ENCODE data around the gene CLUH. TPM values are rescaled to one million over a fixed set of nuclear protein-coding genes. Genes with fewer than 3 reads are reported as not detected.

The CLUH gene
- total RNA-seq, 1 experiment from 2014 or later, result 80.4 TPM

GRCh38 chr17:2687074-2687418 lies 24.5 kb downstream of the CLUH start:
- intact Hi-C loops (cut with micrococcal nuclease), result no loop called here
- peaks cover 90% of the 10 kb centered on the region for H3K36me3 Mint-ChIP-seq (ENCODE audit: insufficient read depth, unreplicated experiment)
- BruUV-seq (replicated peaks), result no TSS peak
- H3K4me1 Mint-ChIP-seq (ENCODE audit: insufficient read depth, unreplicated experiment), result no peaks in the 10 kb centered on the region
- DNase-seq (ENCODE audit: unreplicated experiment), result no peak
- no peaks in the 10 kb centered on the region for H3K9me3 Mint-ChIP-seq (ENCODE audit: unreplicated experiment)
- ChIA-PET CTCF (interaction anchor here (0.8 to 3.4 kb wide), 2 partner anchors 12 to 304 kb away, joined by 3 to 29 read pairs; no protein-coding TSS in a partner anchor), POLR2A (interaction anchor here (0.7 to 1.9 kb wide), 9 partner anchors 9 to 264 kb away, joined by 3 to 10 read pairs (median 3); partner anchors contain the start of gene METTL16)
- no peak overlapping the region for H3K27ac Mint-ChIP-seq (ENCODE audit: low read depth, unreplicated experiment)
- H3K4me3 Mint-ChIP-seq (ENCODE audit: unreplicated experiment), result no peak overlapping the region
- TF ChIP-seq, protein P1, sequence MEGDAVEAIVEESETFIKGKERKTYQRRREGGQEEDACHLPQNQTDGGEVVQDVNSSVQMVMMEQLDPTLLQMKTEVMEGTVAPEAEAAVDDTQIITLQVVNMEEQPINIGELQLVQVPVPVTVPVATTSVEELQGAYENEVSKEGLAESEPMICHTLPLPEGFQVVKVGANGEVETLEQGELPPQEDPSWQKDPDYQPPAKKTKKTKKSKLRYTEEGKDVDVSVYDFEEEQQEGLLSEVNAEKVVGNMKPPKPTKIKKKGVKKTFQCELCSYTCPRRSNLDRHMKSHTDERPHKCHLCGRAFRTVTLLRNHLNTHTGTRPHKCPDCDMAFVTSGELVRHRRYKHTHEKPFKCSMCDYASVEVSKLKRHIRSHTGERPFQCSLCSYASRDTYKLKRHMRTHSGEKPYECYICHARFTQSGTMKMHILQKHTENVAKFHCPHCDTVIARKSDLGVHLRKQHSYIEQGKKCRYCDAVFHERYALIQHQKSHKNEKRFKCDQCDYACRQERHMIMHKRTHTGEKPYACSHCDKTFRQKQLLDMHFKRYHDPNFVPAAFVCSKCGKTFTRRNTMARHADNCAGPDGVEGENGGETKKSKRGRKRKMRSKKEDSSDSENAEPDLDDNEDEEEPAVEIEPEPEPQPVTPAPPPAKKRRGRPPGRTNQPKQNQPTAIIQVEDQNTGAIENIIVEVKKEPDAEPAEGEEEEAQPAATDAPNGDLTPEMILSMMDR (IDR thresholded peaks at IDR 0.05; ENCODE audit: unreplicated experiment), result no peak
- no peaks in the 10 kb centered on the region for H3K27me3 Mint-ChIP-seq (ENCODE audit: insufficient read depth, unreplicated experiment)

- TF ChIP-seq, protein P1 (IDR thresholded peaks at IDR 0.05; ENCODE audit: unreplicated experiment), result no peak
These were observed 25.9 kb downstream of the CLUH start for GRCh38 chr17:2685696-2686095.

GRCh38 chr17:2684549-2684948 lies 27.0 kb downstream of the CLUH start:
- H3K27ac Mint-ChIP-seq (ENCODE audit: low read depth, unreplicated experiment), result no peak overlapping the region
- no peaks in the 10 kb centered on the region for H3K27me3 Mint-ChIP-seq (ENCODE audit: insufficient read depth, unreplicated experiment)
- H3K4me3 Mint-ChIP-seq (ENCODE audit: unreplicated experiment), result no peak overlapping the region
- H3K9me3 Mint-ChIP-seq (ENCODE audit: unreplicated experiment), result peaks cover under 1% of the 10 kb centered on the region
- TF ChIP-seq, protein P1 (IDR thresholded peaks at IDR 0.05; ENCODE audit: unreplicated experiment), result no peak
- BruUV-seq (replicated peaks), result no TSS peak
- H3K4me1 Mint-ChIP-seq (ENCODE audit: insufficient read depth, unreplicated experiment), result no peaks in the 10 kb centered on the region
- DNase-seq (ENCODE audit: unreplicated experiment), result no peak
- CTCF ChIA-PET, result interaction anchor here (3.4 kb wide), 1 partner anchor 10 kb away, joined by 29 read pairs; no protein-coding TSS in a partner anchor
- POLR2A ChIA-PET, result interaction anchor here (0.6 kb wide), 1 partner anchor 53 kb away, joined by 3 read pairs; no protein-coding TSS in a partner anchor
- intact Hi-C loops (cut with micrococcal nuclease), result no loop called here
- H3K36me3 Mint-ChIP-seq (ENCODE audit: insufficient read depth, unreplicated experiment), result peaks cover 93% of the 10 kb centered on the region

More at GRCh38 chr17:2685696-2686095, 25.9 kb downstream of the CLUH start:
- no peak overlapping the region for H3K4me3 Mint-ChIP-seq (ENCODE audit: unreplicated experiment)
- no TSS peak for BruUV-seq (replicated peaks)
- H3K4me1 Mint-ChIP-seq (ENCODE audit: insufficient read depth, unreplicated experiment), result no peaks in the 10 kb centered on the region
- ChIA-PET CTCF (interaction anchor here (0.6 to 3.4 kb wide), 3 partner anchors 11 to 201 kb away, joined by 4 to 29 read pairs (median 4); no protein-coding TSS in a partner anchor), POLR2A (interaction anchor here (1.7 to 1.9 kb wide), 2 partner anchors 10 to 25 kb away, joined by 4 to 10 read pairs; no protein-coding TSS in a partner anchor)
- no peak for DNase-seq (ENCODE audit: unreplicated experiment)
- peaks cover 92% of the 10 kb centered on the region for H3K36me3 Mint-ChIP-seq (ENCODE audit: insufficient read depth, unreplicated experiment)
- no peaks in the 10 kb centered on the region for H3K9me3 Mint-ChIP-seq (ENCODE audit: unreplicated experiment)
- intact Hi-C loops (cut with micrococcal nuclease), result no loop called here
- H3K27ac Mint-ChIP-seq (ENCODE audit: low read depth, unreplicated experiment), result no peak overlapping the region
- H3K27me3 Mint-ChIP-seq (ENCODE audit: insufficient read depth, unreplicated experiment), result no peaks in the 10 kb centered on the region

GRCh38 chr17:2683912-2684311 lies 27.7 kb downstream of the CLUH start:
- Mint-ChIP-seq H3K9me3 (ENCODE audit: unreplicated experiment) (peaks cover 7% of the 10 kb centered on the region), H3K27me3 (ENCODE audit: insufficient read depth, unreplicated experiment) (no peaks in the 10 kb centered on the region), H3K36me3 (ENCODE audit: insufficient read depth, unreplicated experiment) (peaks cover 94% of the 10 kb centered on the region), H3K4me1 (ENCODE audit: insufficient read depth, unreplicated experiment) (no peaks in the 10 kb centered on the region), H3K27ac (ENCODE audit: low read depth, unreplicated experiment) (no peak overlapping the region), H3K4me3 (ENCODE audit: unreplicated experiment) (no peak overlapping the region)
- POLR2A ChIA-PET, result interaction anchor here (0.9 kb wide), 1 partner anchor 9 kb away, joined by 3 read pairs; no protein-coding TSS in a partner anchor
- no peak for DNase-seq (ENCODE audit: unreplicated experiment)
- no TSS peak for BruUV-seq (replicated peaks)
- intact Hi-C loops (cut with micrococcal nuclease), result no loop called here
- CTCF ChIA-PET, result no interaction called here
- TF ChIP-seq, protein P1 (IDR thresholded peaks at IDR 0.05; ENCODE audit: unreplicated experiment), result no peak
